Anterior cingulate cortex (tissue), 58 donors: ENCODE data around the gene CLIC6.

Experiments used
- DNase-seq, 58 donors: peaks; one replicate each; lab custom pipeline; 2025; lab: John Stamatoyannopoulos, UW

Gene CLIC6

DNA sequence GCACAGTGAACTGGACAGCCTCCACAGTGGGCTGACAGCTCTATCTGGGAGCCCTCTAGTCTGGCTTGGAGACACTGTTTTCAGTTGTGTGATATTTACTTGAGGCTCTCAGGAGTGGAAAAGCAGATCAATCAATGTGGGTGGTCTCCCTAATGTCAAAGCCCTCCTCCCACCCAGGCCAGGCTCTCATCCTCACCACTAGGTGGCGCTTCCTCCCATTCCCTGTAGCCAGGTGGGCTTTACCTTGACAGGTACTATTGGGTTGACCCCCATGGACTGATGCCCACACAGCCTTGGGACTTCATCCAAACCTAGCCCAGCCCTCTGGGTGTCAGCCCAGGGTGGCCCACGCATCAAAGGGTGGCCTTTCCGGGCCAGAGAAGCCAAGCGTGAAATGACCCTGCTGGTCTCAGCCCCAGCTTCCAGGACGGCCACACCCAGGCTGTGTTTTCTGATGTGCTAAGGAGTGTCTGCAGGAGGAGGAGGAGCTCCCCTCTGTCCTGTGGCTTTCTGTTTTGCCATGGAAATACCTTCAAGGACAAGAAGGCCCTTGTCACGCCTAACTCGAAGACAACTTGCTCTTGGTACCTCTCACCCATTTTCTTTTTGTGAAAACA is 54.0 kb downstream of the CLIC6 start:
- DNase-seq: no peak

DNA sequence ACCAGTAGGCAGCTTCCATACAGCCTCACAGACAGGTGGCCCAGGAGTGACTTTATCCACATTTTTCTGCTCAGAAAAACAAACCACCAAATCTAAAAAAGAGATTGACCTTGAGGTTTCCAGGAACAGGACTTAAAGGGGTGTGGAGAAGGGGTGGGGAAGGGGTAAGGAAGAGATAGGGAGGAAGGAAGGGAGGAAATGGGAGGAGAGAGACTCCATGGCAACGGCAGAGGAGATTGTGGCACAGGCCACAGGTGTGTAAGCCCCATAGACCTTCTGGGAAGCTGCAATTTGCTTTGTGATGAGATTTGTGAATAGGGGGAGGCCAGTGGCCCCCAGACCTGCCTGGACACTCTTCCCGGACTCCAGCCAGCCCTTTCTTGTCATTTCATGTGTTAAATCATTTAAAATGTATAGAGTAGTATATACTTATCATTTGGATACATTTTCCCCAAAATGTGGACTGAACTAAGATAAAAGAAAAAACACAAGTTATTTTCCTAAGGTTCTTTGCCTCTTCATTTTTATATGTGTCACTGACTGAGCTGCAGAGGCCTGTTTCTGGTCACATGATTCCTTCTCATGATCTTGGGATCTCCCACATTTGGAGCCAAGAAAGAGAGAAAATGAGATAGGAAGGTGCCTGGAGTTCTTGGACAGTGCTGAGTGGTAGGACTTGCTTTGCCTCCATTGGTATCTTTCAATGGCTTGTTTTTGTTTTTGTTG is 55.5 kb downstream of the CLIC6 start:
- no peak for DNase-seq

DNA sequence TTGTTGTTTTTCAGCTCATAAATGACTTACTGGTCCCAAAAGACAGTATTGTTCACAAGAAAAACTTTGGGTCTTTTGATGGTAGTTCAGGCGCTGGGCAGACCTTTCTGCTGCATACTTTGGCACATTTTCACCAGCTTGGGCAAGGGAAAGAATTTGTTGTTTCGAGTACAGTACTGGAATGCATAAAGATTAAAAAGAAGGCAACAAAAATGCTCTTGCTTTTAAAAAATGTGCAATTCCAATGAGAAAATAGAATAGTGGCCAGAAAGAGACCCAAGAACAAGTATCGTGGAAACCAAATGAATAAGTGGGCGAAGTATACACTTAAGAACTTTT is 56.0 kb downstream of the CLIC6 start:
- DNase-seq: no peak

DNA sequence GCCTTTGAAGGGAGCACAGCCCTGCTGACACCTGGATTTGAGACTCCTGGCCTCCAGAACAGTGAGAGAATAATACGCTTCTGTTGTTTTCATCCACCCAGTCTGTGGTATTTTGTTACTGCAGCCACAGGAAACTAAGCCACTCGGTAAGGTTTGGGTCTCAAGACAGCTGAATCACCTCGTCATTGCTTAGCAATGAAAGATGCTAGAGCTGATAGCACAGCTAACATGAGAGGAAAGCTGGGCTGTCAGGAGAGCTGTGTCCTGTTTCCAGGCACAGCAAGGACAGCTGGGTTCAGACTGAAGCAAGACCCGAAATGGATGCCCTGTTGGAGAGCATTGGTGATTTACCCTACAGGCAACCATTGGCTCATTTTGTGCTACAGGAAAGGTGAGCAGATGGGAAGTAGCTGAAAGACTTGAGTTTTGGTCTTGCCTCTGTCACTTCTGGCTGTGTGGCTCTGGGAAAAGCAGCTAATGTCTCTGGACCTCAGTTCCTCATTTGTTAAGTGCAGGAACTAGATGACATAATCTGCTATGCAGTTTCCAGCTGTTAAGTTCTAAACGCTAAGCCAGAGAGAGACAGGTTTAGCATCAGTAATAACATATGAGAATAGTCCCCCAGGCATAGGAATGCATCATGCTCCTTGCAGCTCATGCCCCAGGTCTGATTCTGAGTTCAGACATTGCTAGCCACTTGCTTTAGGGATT is 58.0 kb downstream of the CLIC6 start:
- DNase-seq: no peak

DNA sequence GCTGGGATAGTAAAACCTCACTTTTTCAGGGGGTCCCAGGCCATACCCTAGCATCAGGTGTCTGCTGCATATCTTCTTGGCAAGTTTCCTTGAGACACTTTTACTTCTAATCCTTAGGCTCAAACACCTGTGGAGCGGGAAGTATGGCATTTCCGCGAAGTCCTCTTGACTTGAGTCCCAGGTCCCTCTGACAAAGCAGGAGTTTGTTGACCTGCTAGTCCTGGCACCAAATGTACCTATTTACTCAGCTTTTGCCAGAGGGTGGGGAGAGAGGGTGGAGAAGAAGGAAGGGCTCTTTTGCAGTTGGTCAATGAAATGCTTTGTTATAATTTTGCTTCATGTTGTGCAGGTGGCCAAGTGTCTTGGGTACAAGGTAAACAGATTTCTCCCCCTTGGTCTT is 59.7 kb downstream of the CLIC6 start:
- no peak for DNase-seq

DNA sequence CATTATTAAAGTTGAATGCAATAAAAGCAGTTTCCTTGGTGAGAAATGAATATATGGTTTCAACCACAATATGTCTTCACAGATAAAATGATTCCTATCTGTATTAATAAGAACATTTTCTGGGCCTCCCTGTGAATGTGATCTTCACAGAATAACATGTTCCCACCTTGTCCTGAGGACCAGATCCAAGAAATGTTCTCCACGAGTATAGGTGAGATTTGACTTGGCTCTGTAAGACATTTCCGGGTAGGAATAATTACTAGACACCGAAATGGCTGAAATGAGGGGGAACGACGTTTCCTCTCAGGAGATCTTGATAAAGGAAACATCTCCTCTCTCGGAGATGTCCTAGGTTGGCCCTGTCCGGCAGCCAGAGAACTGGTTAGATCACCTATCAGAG is 61.4 kb downstream of the CLIC6 start:
- no peak for DNase-seq

DNA sequence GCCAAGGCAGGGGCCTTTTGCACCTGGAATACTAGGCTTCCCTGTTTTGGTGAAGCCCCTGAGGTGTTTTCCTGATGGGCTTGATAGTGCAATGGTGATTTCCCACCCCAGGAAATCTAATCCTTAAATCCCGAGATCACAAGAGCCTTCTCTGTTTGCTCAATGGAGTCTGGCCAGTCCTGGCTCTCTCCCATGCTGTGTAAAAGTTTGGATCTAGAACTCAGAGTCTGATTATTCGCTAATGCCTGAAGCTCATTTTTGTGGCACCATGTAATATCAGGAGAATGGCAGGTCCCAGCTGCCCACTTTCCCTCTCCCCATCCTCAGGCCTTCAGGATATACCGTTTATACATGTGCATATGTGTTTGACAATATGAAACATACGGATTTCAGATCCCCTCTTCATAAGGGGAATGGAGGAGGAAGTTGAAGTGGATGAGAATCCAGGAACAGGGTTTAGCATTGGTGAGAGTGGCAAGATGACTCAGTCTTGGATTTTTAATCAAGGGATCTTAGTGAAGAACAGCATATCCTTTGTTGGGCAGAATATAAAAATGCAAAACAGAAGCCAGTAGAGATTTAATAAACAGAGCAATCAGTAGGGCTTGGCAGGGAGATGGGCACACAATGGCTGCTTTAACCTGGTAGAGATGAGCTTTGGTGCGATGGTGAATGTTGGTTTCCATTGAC is 62.1 kb downstream of the CLIC6 start:
- no peak for DNase-seq

DNA sequence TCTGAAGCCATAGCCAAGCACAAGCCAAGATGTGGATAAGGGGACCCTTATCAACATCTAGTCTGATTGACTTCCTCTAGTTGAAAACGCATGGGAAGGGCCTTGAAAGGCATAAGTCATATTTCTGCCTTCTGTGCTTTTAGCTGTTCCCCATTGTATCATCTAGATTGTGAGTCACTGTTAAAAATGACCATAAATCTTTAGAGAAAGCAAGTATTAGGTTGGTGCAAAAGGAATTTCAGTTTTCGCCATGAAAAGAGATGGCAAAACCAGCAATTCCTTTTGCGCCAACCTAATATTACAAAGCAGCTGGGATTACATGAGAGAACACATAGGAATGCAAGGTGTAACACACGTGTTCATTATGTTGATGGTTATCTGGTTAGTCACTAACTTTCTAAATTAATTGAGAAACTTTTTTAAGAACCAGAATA is 63.6 kb downstream of the CLIC6 start:
- no peak for DNase-seq

DNA sequence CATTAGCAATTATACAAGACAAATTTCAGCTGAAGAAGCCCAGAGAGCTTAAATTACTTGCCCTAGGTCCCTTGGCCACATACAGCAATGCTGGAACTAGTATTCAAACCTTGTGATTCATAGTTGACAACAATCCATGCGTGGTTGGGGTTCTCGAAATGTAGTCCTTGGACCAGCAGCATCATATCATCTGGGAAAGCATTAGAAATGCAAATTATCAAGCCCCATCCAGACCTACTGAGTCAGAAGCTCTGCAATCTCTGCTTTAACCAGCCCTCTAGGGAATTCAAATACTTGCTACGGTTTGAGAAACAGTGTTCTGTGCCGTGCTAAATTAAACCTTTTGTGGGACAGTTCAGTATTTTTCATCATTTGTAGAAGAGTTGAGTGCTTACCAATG is 65.1 kb downstream of the CLIC6 start:
- no peak for DNase-seq

DNA sequence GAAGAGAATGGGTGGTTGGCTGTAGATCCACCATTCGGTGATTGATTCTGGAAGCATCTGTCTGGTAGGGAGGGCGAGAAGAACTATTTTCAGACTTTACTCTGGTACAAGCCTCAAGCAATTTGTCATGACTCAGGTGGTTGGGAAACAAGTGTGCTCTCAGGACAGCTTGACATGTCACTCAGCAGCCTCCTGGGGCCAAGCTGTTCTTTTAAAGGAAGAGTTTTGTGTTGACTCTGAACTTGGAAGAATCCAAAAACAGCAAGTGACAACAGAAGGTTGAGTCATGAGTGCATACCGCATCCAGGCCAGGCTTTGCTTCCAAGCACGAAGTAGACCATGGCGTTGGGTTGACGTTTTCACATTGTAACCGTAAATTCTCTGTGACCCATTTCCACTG is 65.9 kb downstream of the CLIC6 start:
- no peak for DNase-seq

DNA sequence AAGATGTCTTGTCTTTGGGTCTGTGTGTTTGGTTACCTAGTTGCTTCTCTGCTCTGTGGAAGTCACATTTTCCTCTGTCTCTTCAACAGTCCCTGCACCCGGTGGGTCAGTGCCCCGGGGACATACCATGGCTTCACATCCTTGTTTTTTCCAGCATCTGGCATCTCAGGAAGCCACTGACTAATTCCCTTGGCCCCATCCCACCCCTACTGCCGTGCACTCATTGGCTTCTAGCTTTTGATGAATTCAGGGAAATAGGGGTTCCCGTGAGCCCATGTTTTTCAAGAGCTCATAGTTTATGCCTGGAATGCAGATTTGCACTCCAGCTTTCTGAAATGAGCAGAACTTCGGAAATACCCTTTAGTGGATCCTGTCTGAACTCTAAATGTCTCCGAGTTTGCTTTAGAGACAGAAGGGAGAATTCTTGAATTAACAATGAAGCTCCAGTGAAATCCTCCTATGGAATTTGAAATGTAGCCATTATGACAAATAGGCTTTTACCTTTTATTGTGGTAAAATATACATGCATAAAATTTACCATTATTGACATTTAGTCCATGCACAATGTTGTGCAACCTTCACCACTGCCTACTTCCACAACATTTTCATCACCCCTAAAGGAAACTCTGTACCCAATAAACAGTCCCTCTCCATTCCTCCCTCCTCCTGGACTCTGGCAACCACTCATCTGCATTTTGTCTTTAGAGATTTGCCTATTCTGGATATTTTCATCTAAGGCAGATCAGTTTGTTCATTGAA is 67.5 kb downstream of the CLIC6 start:
- no peak for DNase-seq

DNA sequence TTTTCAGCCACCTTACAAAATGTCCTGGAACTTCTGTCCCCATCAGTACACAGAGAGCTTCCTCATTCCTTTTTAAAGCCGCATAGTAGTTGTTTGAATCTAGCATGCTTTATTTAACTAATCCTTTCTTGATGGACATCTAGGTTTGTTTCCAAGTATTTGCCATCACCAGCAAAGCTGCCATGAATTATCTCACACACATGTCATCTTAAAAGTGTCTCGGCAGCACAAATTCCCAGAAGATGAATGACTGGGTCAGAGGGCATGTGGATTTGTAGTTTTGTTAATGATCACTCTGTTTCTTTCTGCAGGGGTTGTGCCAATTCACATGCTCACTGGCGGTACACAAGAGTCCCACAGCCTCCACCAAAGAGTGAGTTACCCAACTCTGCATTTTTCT is 68.3 kb downstream of the CLIC6 start:
- DNase-seq: no peak

DNA sequence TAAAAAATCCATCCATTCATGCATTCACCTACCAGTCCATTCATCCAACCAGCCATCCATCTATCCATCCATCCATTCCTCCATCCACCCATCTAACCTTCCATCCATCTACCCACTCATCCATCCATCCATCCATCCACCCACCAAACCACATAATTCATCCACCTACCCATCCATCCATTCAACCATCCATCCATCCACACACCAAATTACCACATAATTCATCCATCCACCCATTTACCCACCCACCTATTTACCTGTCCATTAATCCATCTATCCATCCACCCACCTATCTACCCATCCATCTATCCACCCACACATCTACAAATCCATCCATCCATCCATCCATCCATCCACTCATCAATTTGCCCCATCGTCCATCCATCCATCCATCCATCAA is 71.4 kb downstream of the CLIC6 start:
- no peak for DNase-seq

DNA sequence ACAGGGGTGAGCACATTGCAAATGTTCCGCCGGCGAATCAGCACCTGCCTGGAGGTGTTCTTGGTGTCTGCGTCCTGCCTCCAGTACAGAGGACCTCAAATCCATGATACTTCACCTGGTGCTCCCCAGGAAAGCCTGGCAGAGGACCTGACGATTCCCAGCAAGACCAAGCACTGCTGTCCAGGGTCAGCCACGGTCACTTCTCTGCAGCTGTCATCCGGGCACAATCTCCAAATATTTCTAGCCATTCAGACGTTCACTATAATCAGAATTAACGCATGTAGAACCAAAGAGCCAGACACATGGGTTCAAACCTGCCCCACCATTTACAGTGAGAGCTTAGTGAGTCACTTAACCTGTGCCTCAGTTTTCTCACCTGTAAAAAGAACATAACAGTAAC is 74.5 kb downstream of the CLIC6 start:
- DNase-seq: no peak

DNA sequence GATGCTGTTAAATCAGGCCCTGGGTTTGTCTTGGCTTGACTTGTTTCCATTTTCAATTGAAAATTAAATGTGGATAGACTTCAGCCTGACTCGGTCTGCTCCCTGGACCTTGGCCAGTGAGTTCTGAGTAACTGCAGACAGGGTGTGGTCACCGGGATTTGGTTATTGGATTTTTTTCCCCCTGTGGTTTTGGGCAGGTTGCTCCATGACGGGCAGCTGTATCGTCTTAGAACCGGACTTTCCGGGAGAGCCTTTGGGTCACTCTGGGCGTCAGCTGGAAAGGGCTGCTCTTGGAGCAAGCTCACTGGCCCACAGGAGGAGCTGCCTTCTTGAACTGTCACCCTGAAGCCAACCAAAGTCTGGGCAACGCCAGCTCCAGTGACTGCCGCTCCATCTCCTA is 75.0 kb downstream of the CLIC6 start:
- DNase-seq: no peak

DNA sequence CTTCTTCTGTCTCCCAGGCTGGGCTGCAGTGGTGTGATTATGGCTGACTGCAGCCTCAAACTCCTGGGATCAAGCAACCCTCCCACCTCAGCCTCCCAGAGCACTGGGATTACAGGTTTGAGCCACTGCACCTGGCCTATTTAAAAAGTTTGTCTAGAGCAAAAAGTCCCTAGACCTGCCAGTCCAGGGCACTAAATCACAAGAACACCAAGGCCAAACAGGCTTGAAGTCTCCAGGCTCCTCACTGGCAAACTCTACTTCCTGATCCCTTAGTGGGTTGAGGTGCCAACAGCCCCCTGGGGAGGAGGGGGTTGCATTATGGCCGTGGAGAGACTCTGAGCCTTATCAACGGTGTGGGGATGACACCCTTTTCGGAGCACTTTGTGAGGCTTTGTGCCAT is 76.0 kb downstream of the CLIC6 start:
- no peak for DNase-seq

DNA sequence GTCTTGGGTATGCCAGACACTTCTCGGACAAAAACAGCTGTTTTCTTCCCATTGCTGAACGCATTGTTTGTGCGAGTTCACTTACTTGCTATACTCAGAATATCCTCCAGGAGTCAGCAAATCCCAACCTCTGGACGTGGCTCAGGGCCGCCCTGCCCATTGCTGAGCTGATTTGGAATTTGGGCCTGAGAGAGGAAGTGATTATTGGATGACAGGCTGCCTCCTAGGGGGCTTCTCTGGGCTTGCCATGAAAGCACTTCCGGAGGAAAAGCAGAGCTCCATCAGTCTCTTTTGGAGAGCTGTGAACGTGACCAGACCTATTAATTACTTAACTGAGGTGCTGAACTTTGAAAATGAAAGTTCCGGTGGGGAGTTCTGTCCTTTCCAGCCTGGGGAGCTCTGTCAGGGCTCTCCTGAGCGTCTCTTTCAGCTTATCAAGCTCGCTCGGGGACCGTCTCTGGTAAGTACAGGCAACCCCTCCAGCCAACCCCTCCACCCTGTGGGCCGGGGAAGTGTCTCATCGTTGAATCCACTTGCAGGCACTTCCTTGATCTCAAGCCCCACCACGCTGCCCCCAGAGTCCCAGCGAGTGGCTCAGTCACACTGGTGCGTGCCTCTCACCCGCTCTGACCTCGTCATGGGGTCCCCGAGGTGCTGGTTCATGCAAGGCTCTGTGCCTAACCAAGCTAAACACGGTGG is 76.9 kb downstream of the CLIC6 start:
- DNase-seq: peak in 45 of 58 donors; percentile 1 to 59 (median 12)

DNA sequence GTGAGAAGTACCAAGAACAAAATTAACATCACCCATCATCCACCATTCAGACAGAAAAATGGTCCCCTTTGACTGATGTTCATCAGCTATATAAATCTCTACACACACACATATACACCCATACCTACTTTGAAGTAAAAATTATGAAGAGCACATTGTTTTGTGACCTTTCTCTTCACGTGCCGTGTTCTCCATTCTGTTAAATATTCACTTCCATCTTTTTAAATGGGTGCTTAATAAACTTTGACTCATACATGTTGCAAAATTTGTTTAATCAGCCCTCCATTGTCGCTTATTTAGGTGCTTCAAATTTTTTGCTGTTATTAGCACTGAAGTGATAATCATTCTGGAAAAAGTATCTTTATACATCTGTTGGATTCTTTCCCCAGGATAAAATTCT is 80.1 kb downstream of the CLIC6 start:
- no peak for DNase-seq

DNA sequence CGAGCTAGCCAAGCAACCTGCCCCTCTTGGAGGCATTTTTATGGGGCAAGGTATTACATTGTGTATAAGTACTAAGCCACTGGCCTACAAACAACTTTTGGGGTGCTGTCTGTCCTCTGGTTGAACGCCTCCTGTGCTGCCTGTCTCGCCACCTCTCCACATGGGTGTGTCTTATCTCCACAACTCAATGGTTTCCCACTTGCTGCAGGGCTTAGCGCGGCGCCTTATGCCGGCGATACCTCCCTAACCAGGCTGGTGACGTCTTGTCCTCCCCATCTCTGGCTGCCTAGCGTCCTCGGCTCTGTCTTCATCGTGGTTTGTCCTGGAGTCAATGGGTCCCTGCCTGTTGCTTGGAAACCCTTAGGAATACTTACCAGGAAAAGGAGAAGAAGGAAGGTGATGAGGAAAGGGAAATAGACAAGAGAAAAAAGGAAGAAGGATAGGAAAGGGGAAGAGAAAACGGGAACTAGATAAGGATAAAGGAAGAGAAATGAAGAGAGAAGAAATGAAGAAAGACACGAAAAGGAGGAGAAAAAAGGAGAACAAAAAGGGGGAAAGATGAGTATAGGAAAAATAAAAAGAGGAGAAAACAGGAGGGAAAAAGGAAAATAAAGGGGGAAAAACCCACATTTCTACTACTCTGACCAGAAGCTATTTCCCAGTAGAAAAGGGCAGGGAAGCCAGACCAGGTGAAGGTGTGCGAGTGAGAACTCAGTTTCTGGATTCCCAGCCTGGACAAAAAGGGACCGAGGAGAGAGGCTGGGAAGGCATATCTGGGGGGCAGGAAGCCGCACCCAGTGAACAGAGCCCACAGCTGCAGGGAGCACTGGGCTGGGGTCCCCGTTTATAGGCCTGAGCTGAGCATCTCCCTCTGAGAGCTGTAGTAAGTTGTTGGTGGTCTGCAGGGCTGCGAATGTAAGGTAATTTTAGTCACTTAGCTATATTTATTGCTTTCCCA is 86.2 kb downstream of the CLIC6 start:
- no peak for DNase-seq
